OCI-LY1 (cell line): Measurements from ENCODE around the gene GPC2.

ENCODE experiments used
- EZH2 ChIP-seq: fragments of 200-600 bp; sonication (generic), shearing (Covaris generic); IDR thresholded peaks from 2 replicates; pipeline ENCODE4 v1.8.0; 2017; ENCODE audit warnings: borderline replicate concordance, mixed run types, mild to moderate bottlenecking, antibody characterized with exemption, low read length, moderate library complexity, mixed read lengths
- TF ChIP-seq, protein P1 (sequence below): fragments of 200-600 bp; sonication (generic), shearing (Covaris generic); IDR thresholded peaks from 2 replicates; pipeline ENCODE4 v1.5.1; 2017; ENCODE audit warnings: mild to moderate bottlenecking, antibody characterized with exemption, low read length, moderate library complexity, mixed read lengths

DNA sequence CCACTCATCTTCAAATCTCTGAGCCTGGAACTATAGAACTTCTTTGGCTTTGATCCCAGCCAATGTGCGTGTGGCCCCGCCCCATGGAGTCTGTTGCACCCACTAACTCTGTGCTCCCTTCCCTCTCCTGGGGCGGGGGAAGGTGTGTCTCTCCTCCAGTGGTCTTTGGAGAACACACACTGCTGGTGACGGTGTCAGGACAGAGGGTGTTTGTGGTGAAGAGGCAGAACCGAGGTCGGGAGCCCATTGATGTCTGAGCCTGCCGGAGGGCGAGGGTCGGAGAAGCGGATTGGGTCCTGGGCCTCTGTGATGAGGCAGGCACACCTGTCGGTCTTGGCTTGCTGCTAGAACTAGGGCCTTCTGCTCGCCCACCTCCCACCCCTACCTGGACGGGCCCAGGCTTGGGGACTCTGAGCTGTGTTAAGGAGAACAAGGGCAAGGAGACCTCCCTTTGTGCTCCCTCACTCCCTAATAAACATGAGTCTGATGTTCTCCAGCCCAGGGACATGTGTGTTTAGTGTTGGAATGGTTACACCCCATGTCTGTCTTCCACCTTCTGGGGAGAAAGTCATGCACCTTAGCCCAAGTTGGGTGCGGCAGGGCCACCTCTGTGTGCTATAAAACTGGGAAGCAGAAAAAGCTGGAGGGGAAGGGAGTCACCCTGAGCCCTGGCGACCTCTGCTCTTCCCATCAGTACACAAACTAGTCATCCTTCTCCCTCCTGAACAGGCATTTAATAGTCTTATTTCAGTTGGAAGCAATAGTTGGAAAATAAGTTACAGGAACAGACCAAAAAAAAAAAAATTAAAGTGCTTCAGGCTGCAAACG lies 23.3 kb downstream of the GPC2 start:
- TF ChIP-seq, protein P1, sequence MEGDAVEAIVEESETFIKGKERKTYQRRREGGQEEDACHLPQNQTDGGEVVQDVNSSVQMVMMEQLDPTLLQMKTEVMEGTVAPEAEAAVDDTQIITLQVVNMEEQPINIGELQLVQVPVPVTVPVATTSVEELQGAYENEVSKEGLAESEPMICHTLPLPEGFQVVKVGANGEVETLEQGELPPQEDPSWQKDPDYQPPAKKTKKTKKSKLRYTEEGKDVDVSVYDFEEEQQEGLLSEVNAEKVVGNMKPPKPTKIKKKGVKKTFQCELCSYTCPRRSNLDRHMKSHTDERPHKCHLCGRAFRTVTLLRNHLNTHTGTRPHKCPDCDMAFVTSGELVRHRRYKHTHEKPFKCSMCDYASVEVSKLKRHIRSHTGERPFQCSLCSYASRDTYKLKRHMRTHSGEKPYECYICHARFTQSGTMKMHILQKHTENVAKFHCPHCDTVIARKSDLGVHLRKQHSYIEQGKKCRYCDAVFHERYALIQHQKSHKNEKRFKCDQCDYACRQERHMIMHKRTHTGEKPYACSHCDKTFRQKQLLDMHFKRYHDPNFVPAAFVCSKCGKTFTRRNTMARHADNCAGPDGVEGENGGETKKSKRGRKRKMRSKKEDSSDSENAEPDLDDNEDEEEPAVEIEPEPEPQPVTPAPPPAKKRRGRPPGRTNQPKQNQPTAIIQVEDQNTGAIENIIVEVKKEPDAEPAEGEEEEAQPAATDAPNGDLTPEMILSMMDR = no peak
- TF ChIP-seq EZH2 = no peak
